Stimulated activated CD4-positive, alpha-beta T cell treated with anti-CD3 and anti-CD28 coated beads, Interleukin-4, amount 100 ng/mL, for 4 hours (primary cell): Measurements from ENCODE around the gene ADAMTS8.

Experiments
- DNase-seq, 2 experiments: peaks; one replicate each; pipeline ENCODE4 v3.0.0-alpha.2; 2020

Gene ADAMTS8

GRCh38 chr11:130416530-130416882, 11.9 kb downstream of the ADAMTS8 start:
- DNase-seq: no peak

GRCh38 chr11:130415731-130416529, 12.5 kb downstream of the ADAMTS8 start:
- no peak for DNase-seq

GRCh38 chr11:130414107-130415080, 14.0 kb downstream of the ADAMTS8 start:
- DNase-seq: no peak

DNA sequence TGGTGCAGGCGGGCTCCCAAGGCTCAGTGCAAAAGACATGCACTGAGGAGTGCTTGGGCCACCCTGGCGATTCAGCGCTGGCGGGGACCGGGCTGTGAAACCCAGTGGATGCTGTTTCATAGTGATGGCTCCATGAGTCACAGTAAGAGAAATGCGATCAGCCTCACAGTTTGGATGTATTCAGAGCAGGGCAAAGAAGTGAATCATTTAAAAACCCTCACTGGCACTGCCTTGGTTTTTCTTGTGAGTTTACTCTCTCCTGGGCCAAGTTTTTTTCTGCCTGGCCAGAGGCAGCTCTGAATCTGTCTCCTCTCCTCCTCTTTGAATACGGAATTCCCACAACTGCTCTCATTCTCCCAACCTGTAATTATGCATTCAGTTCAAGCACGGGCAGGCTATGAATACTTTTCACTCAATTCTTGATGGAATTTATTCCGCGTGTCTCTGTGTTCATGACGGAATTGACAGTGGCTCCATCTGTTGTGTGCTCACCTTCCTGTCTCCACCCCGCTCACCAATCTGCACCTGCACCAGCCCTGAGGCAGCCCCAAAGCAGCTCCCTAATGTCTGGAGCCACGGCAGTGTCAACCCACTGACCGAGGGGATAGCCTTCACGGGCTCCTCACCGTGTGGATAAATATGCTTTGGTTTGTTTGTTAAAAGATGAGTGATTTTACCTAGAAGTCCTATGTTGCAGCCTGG, 14.9 kb downstream of the ADAMTS8 start:
- no peak for DNase-seq

DNA sequence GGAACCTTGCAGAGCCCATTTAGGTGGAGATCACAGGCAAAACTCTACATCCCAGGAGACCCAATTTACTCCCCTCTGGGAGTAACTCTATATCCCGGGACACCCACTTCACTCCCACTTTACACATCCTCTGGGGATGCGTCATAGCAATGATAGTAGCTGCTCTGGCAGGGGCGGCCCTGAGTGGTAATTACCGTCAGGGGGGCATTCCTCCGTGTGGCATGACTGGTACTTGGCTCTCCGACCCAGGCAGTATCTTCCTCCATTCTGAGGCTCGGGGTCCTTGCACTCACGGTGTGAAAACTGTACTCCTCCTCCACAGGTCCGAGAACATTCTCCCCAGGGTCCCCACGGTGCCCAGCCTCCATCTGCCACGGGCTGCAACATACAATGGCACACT, 17.2 kb downstream of the ADAMTS8 start:
- no peak for DNase-seq

GRCh38 chr11:130409594-130410388, 18.6 kb downstream of the ADAMTS8 start:
- no peak for DNase-seq

GRCh38 chr11:130408901-130409300, 19.5 kb downstream of the ADAMTS8 start:
- DNase-seq: no peak

DNA sequence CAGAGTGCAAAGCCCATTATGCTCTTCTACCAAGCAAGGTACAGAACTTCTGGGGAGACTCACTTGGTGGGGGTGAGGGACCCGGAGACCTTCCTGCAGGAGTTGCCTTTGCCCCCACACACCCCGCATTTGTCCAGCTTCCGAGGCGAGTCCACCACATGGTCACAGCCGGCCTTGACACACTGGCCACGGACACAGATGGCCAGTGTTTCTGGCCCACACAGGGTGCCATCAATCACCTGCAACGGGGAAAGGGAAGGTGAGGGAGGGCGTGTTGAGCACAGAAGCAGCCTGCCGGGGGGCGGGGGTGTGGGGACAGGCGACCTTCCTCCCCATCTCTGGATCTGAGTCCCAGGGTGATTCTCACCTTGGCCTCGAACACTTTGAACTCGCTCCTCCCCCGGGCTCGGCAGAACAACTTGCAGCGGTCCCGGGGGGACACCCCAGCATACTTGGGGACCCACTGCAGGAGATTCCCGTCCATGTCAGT, 20.0 kb downstream of the ADAMTS8 start:
- DNase-seq: no peak

DNA sequence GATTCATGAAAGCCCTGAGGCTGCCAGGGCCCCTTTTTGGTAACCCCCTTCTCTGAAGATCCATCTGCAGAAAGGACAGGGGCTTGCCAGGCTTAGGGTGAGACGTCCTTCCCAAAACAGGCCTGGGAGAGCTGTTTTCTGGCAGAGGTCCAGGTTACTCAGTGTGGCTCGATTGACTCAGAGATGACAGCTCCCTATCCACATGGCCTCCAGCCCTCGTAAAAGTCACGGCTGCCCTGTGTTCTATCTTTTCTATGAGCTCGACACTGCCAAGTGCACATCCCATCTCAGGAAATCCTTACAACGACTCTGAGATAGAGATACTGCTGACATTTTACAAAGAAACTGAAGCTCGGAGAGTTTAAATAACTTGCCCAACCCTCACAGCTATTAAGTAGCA, 20.4 kb downstream of the ADAMTS8 start:
- DNase-seq: no peak

DNA sequence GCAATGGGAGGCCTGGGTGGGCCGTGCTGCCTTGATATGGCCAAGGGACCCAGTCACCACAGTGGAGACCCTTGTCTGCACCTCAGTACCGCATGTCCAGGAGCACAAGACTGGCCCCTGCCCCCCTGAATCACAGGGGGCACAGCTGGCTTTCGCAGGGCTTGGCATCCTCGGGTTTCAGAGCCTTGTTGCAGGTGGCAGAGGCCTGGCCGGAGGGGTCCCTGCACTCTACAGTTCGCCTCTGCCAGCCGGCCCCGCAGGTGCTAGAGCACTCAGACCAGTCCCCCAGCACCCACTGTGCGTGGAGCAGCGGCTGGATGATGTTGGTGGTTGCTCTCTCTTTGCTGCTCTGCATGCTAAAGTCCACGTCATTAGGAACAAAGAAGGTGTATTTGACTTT, 23.0 kb downstream of the ADAMTS8 start:
- DNase-seq: no peak

- no peak for DNase-seq
Observed at GRCh38 chr11:130404727-130405126, 23.7 kb downstream of the ADAMTS8 start.

- no peak for DNase-seq
Observed at GRCh38 chr11:130403967-130404366, 24.4 kb downstream of the ADAMTS8 start.

GRCh38 chr11:130403271-130403804, 25.1 kb downstream of the ADAMTS8 start:
- no peak for DNase-seq

DNA sequence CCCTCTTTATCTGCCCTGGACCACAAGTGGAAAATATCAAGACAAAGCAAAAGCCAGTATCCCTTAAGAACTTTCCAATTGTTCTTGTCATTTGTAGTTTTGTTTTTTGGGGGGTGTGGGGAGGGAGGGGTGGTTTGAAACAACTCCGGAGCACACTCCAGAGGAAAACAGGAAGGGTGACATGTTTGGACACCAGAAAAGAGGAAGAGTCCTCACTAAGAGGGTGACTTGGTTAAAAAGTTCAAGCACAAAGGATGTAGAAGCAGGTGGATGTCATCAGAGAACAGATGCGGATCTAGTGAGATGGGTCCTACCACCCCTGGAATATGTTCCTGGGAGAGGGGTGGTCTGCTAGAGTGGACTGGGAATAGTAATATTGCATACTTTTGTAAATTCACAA, 25.8 kb downstream of the ADAMTS8 start:
- no peak for DNase-seq

DNA sequence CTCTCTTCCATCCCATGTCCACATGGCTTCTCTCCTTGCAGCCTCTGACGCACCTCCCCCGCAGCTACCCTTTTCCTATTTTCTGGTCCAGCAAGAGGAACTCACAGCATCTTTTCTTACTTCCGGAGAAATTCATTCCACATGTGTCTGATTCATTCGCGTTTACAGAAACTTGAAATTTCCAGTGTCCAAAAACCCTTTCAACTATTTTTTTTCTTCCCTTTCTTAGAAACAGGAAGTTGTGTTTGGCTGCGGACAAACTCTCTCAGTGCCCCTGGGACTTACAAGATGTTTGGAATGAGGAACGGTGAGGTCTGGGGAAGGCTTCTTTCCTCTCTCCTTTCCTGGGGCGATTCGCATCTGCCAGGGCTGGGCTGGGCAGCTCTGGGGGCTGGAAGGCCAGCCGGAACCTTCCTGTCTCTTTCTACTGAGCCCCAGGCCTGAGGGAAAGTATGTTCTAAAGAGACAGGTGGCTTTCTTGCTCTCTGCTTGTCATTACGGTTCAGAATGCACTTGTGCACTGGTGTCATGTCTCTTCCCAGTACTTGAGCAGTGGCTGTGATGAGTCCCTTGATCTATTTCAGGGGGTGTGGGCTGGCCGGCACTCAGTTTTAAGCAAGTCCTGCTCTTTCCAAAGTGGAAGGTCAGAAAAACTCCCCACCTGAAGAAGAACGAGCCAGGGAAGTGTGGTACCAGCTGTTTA, 27.5 kb downstream of the ADAMTS8 start:
- DNase-seq: no peak

- DNase-seq: no peak
Observed at GRCh38 chr11:130399196-130399595, 29.2 kb downstream of the ADAMTS8 start.

- no peak for DNase-seq
Observed at GRCh38 chr11:130397780-130398179, 30.6 kb downstream of the ADAMTS8 start.

GRCh38 chr11:130396965-130397364, 31.4 kb downstream of the ADAMTS8 start:
- no peak for DNase-seq

GRCh38 chr11:130394615-130395014, 33.8 kb downstream of the ADAMTS8 start:
- no peak for DNase-seq

DNA sequence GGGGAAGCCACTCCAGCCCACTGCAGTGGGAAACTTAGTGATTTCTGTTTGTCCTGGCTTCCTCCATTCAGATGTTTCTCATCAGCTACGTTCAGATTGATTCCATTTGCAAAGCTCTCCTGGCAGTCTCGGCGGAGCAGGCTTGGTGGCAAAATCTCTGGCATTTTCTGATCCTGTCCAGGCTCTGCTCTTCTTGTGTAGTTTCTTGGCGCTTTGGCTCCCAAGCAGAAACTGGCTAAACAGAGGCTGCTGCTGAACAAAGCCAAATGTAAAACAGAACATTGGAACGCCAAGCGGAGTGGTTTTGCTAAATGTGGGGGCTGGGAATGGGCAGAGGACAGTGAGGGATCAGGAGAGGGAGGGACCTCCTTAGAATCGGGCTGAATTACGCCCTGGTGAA, 36.7 kb downstream of the ADAMTS8 start:
- DNase-seq: no peak

DNA sequence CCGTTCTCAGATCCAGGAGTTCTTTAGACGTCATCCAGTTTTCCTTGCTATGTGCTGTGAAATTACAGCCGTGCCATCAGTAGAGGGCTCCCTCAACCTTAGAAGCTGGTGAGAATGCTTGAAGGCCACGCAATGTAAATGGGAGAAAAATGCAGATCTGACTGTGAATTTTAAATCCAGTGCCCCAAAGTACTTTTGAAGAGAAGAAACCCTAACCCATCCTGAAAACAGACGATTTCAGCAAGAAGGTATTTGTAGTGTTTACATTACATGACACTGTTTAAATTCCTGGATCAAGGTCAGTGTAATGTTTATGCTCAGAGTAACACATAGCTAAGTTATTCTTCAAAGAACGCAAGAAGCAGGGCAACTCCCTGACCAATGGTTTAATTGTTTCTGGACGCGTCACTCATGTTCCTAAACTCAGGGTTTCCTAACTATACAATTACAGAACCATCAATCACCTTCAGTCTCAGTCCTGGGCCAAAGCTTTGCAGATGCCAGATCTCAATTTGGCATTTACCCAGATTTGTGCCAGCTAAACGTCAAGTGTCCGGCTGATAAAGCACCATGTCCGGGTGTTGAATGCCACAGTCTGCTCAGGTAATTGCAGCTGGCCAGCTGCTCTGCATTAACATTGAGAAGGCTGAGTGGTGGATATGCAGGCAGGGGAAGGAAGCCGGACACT, 38.2 kb downstream of the ADAMTS8 start:
- DNase-seq: no peak
